H1 (cell line): ENCODE measurements around the gene ANGPTL2. TPM values are rescaled to one million over a fixed set of nuclear protein-coding genes. Genes with fewer than 3 reads are reported as not detected.

Experiments
- CTCF ChIA-PET: fragments of 300-600 bp; sonication (Branson Sonifier 250); formaldehyde crosslinking; loops from one replicate; lab custom pipeline; 2021; ENCODE audit not compliant: partially characterized antibody; lab: Charles Lee
- POLR2A ChIA-PET: fragments of 300-600 bp; sonication (Branson Sonifier 250); formaldehyde crosslinking; loops from one replicate; lab custom pipeline; 2021; ENCODE audit warnings: inconsistent platforms; ENCODE audit not compliant: partially characterized antibody; lab: Charles Lee
- DNase-seq, 2 experiments: peaks; one replicate each; pipeline versions ENCODE4 v3.0.0 to v3.0.0-alpha.2; 2010 to 2022; ENCODE audit warnings: low spot score in 2 of 2, low read depth in 1 of 2, mixed read lengths in 1 of 2
- FAIRE-seq: peaks from 2 replicates; lab custom pipeline; 2011; peaks lifted over from hg19 to GRCh38; lab: Jason Lieb, UNC
- H2AFZ ChIP-seq: 2 replicates; pipeline ENCODE4 v1.8.1; 2012; ENCODE audit warnings: low read length, inconsistent platforms
- H2AK5ac ChIP-seq: 2 replicates; pipeline ENCODE4 v1.6.1; 2013; ENCODE audit warnings: low read depth, low read length
- H2BK120ac ChIP-seq: replicated peaks from 2 replicates; pipeline ENCODE3; 2013; ENCODE audit warnings: low read depth, low read length, inconsistent platforms
- H2BK12ac ChIP-seq: 2 replicates; pipeline ENCODE4 v1.6.1; 2013; ENCODE audit warnings: low read depth, low read length
- H2BK15ac ChIP-seq: 2 replicates; pipeline ENCODE4 v1.6.1; 2013; ENCODE audit warnings: low read length
- H2BK20ac ChIP-seq: 2 replicates; pipeline ENCODE4 v1.6.1; 2013; ENCODE audit warnings: low read length
- H2BK5ac ChIP-seq: 2 replicates; pipeline ENCODE4 v1.6.1; 2013; ENCODE audit warnings: low read depth, low read length
- H3K14ac ChIP-seq: 2 replicates; pipeline ENCODE4 v1.6.1; 2013; ENCODE audit warnings: inconsistent platforms; ENCODE audit not compliant: insufficient read length
- H3K18ac ChIP-seq: 2 replicates; pipeline ENCODE4 v1.6.1; 2013; ENCODE audit warnings: low read length; ENCODE audit errors: extremely low read depth
- H3K23ac ChIP-seq: 2 replicates; pipeline ENCODE4 v1.6.1; 2013; ENCODE audit warnings: inconsistent platforms; ENCODE audit not compliant: insufficient read length
- H3K23me2 ChIP-seq: 2 replicates; pipeline ENCODE4 v1.6.1; 2013; ENCODE audit warnings: low read depth, low read length
- H3K27ac ChIP-seq: 2 replicates; pipeline ENCODE4 v1.6.1; 2011; ENCODE audit warnings: low read depth, low read length, inconsistent platforms
- H3K27me3 ChIP-seq, 4 experiments: replicated peaks in 1 of 4; 1 replicate in 1 of 4; 2 replicates in 3 of 4; pipeline versions ENCODE4 v1.6.1 to v1.8.1; 2011 to 2013; ENCODE audit warnings: low read length in 3 of 4, mild to moderate bottlenecking in 3 of 4, inconsistent platforms in 2 of 4, mixed read lengths in 2 of 4, moderate library complexity in 1 of 4; ENCODE audit not compliant: control insufficient read depth in 3 of 4, insufficient read depth in 3 of 4; ENCODE audit errors: extremely low read depth in 1 of 4
- H3K36me3 ChIP-seq, 4 experiments: 2 replicates each; pipeline versions ENCODE4 v1.6.1 to v1.8.1; 2011 to 2013; ENCODE audit warnings: mild to moderate bottlenecking in 4 of 4, low read length in 3 of 4, moderate library complexity in 2 of 4, control low read depth in 1 of 4, inconsistent platforms in 1 of 4; ENCODE audit not compliant: insufficient read depth in 4 of 4, control insufficient read depth in 2 of 4
- H3K4ac ChIP-seq: replicated peaks from 2 replicates; pipeline ENCODE3; 2013; ENCODE audit warnings: low read length, low read depth, mixed read lengths, inconsistent platforms; ENCODE audit not compliant: insufficient read length
- H3K4me1 ChIP-seq, 4 experiments: replicated peaks in 1 of 4; 1 replicate in 1 of 4; 2 replicates in 3 of 4; pipeline versions ENCODE4 v1.6.1 to v1.8.1; 2011 to 2013; ENCODE audit warnings: low read length in 3 of 4, inconsistent platforms in 2 of 4, mixed read lengths in 1 of 4; ENCODE audit not compliant: insufficient read depth in 4 of 4, control insufficient read depth in 3 of 4
- H3K4me2 ChIP-seq, 2 experiments: 2 replicates each; pipeline versions ENCODE4 v1.6.1 to v1.8.1; 2011 to 2013; ENCODE audit warnings: low read depth in 2 of 2, low read length in 2 of 2, control low read depth in 1 of 2, inconsistent platforms in 1 of 2, mild to moderate bottlenecking in 1 of 2; ENCODE audit not compliant: insufficient read depth in 1 of 2
- H3K4me3 ChIP-seq, 4 experiments: fragments of 200-600, 300-600 bp in 1 of 4; sonication (generic), shearing (Covaris generic), sonication (Bioruptor Twin) in 1 of 4; 2 replicates each; pipeline versions ENCODE4 v1.5.1 to v1.8.1; 2011 to 2016; ENCODE audit warnings: low read length in 4 of 4, low read depth in 3 of 4, control low read depth in 2 of 4, inconsistent platforms in 2 of 4, mild to moderate bottlenecking in 2 of 4, mixed read lengths in 1 of 4, moderate library complexity in 1 of 4; ENCODE audit not compliant: insufficient read depth in 2 of 4; ENCODE audit errors: extremely low read depth in 1 of 4
- H3K56ac ChIP-seq: replicated peaks from 2 replicates; pipeline ENCODE3; 2013; ENCODE audit warnings: low read depth, mild to moderate bottlenecking, mixed read lengths, low read length, inconsistent platforms; ENCODE audit not compliant: insufficient read length
- H3K79me1 ChIP-seq: 2 replicates; pipeline ENCODE4 v1.6.1; 2013; ENCODE audit warnings: low read depth, low read length, control low read depth
- H3K79me2 ChIP-seq, 2 experiments: 2 replicates each; pipeline versions ENCODE4 v1.6.1 to v1.8.1; 2012 to 2013; ENCODE audit warnings: low read length in 2 of 2, mild to moderate bottlenecking in 2 of 2, inconsistent platforms in 1 of 2; ENCODE audit not compliant: insufficient read depth in 2 of 2, control insufficient read depth in 1 of 2
- H3K9ac ChIP-seq, 4 experiments: replicated peaks in 1 of 4; 1 replicate in 1 of 4; 2 replicates in 3 of 4; pipeline versions ENCODE4 v1.6.1 to v1.8.1; 2011 to 2013; ENCODE audit warnings: low read depth in 3 of 4, low read length in 3 of 4, control low read depth in 2 of 4, mild to moderate bottlenecking in 2 of 4, moderate library complexity in 2 of 4, inconsistent platforms in 1 of 4; ENCODE audit errors: extremely low read depth in 1 of 4
- H3K9me3 ChIP-seq, 2 experiments: 2 replicates each; pipeline versions ENCODE4 v1.6.1 to v1.8.1; 2012 to 2013; ENCODE audit warnings: mild to moderate bottlenecking in 2 of 2, moderate library complexity in 2 of 2, control low read depth in 1 of 2, inconsistent platforms in 1 of 2, low read depth in 1 of 2, low read length in 1 of 2, mixed read lengths in 1 of 2; ENCODE audit not compliant: insufficient read depth in 2 of 2
- H4K20me1 ChIP-seq, 2 experiments: replicated peaks in 1 of 2; 2 replicates each; pipeline versions ENCODE3 to v1.8.1; 2011 to 2013; ENCODE audit warnings: inconsistent platforms in 2 of 2, low read length in 2 of 2, mild to moderate bottlenecking in 1 of 2; ENCODE audit not compliant: insufficient read depth in 2 of 2, control insufficient read depth in 1 of 2
- H4K5ac ChIP-seq: 2 replicates; pipeline ENCODE4 v1.6.1; 2013; ENCODE audit warnings: low read length, low read depth, mixed read lengths, inconsistent platforms; ENCODE audit not compliant: insufficient read length
- H4K8ac ChIP-seq: 2 replicates; pipeline ENCODE4 v1.8.0; 2013; ENCODE audit warnings: mild to moderate bottlenecking, moderate library complexity, low read length, inconsistent platforms; ENCODE audit not compliant: insufficient read depth; ENCODE audit errors: extremely low read depth
- H4K91ac ChIP-seq: replicated peaks from 2 replicates; pipeline ENCODE3; 2013; ENCODE audit warnings: low read length, mixed read lengths, inconsistent platforms; ENCODE audit not compliant: insufficient read length
- KDM1A ChIP-seq: fragments of 200-600, 300-600 bp; sonication (generic); IDR thresholded peaks from 2 replicates; pipeline ENCODE4 v1.7.1; 2016; ENCODE audit warnings: mild to moderate bottlenecking, low read length, borderline replicate concordance
- SP2 ChIP-seq: IDR thresholded peaks from 2 replicates; pipeline ENCODE4 v1.6.1; 2012; ENCODE audit warnings: mild to moderate bottlenecking, low read length, inconsistent platforms
- TAF1 ChIP-seq: IDR thresholded peaks from 2 replicates; pipeline ENCODE4 v1.6.1; 2011; ENCODE audit warnings: mild to moderate bottlenecking, low read depth, low read length
- WGBS, 2 experiments: shearing (Covaris generic) in 1 of 2; methylation state at CpG; one replicate each; pipeline versions ENCODE4 v1.1.6 to v1.1.7; 2013 to 2015; ENCODE audit warnings: low lambda C conversion rate in 2 of 2, mixed read lengths in 2 of 2, inconsistent platforms in 1 of 2, low coverage in 1 of 2, missing lambda C conversion rate in 1 of 2; ENCODE audit not compliant: insufficient replicate concordance in 2 of 2, insufficient coverage in 1 of 2, insufficient read length in 1 of 2; ENCODE audit errors: extremely low coverage in 1 of 2, missing lambda C conversion rate in 1 of 2; 5-methylcytosine and 5-hydroxymethylcytosine counted together
- polyA plus RNA-seq, 7 experiments: library from polyadenylated mRNA; depleted of rRNA in 3 of 7; stranded (reverse) in 5 of 7; unstranded in 2 of 7; fragments of >200 nt in 5 of 7; fragments of 200-250 nt in 2 of 7; gene quantifications; 1 replicate in 5 of 7; 2 replicates in 1 of 7; 4 replicates in 1 of 7; pipeline versions ENCODE4 v1.2.1 to v1.2.3, GENCODE V29; 2011 to 2013; ENCODE audit warnings: missing spikeins in 2 of 7, mixed read lengths in 2 of 7
- total RNA-seq: library from RNA; stranded (reverse); fragmentation: NEBNext Ultra II Directional; extraction: Animal tissue kit (Norgen Biotek cat#: 25700); gene quantifications from 2 replicates; pipeline ENCODE4 v1.2.1, GENCODE V29; 2021

The ANGPTL2 gene
- total and polyA plus RNA-seq, 2 of the 8 experiments (the other 6 are each of a cell fraction or from before 2014, with no cell fraction given) = 9.0 to 10.6 TPM

DNA sequence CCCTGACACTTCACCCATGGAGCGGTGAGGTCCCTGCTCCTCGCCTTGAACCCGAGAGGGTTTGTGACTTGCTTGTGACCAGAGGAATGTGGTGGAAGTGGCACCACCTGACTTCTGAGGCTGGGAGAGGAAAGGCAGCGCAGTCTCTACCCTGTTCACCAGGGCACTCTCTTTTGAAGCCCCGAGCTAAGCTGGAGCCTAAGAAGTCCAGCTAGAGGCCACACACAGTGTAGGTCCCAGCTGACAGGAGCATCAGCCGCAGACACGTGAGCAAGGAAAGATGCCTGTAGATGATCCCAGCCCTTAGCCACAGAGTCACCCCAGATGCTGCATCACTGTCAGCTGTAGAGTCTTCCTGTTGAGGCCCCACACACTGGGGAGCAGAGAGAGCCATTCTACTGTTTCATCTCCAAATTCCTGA lies 1.7 kb upstream of the ANGPTL2 start:
- no peaks in the 10 kb centered on the region; a peak in 2 of 7 replicates for H3K27me3 ChIP-seq
- FAIRE-seq = no peak
- CTCF ChIA-PET = interaction anchor here (0.9 to 2.3 kb wide), 6 partner anchors 9 to 182 kb away, joined by 3 to 14 read pairs (median 4); no protein-coding TSS in a partner anchor

More for the DNA sequence above, 1.7 kb upstream of the ANGPTL2 start:
- no peak overlapping the region for H2BK5ac ChIP-seq
- no peaks in the 10 kb centered on the region for H3K79me1 ChIP-seq
- no peak overlapping the region for H3K27ac ChIP-seq
- no peak overlapping the region for H3K56ac ChIP-seq
- no peak overlapping the region for H3K4ac ChIP-seq
- WGBS, 2 experiments = 90% methylated on average over 7 of the region's 7 CpGs; no CpG with 5 or more reads in 1 of the 2 experiments
- H2AK5ac ChIP-seq = no peak overlapping the region; the same call in 1 of the 2 replicates
- no peaks in the 10 kb centered on the region; a peak in 1 of 8 replicates for H3K36me3 ChIP-seq
- peaks cover 2 to 6% of the 10 kb centered on the region in 2 experiments for H4K20me1 ChIP-seq
- no peak overlapping the region for H2BK20ac ChIP-seq
- DNase-seq = no peak
- no peak overlapping the region for H3K9ac ChIP-seq
- no peak overlapping the region for H2BK15ac ChIP-seq
- POLR2A ChIA-PET = interaction anchor here (2.6 to 3.1 kb wide), 2 partner anchors 9 to 12 kb away, joined by 12 to 15 read pairs; no protein-coding TSS in a partner anchor
- 0 out of 2 replicates have a peak overlapping the region, but pooled peaks have one; percentile 52 for H2BK12ac ChIP-seq
- no peak overlapping the region for H2AFZ ChIP-seq
- no peak overlapping the region for H3K14ac ChIP-seq
- peaks cover 13% of the 10 kb centered on the region for H3K23me2 ChIP-seq
- no peaks in the 10 kb centered on the region for H3K9me3 ChIP-seq
- no peak overlapping the region for H4K8ac ChIP-seq
- no peak overlapping the region for H4K5ac ChIP-seq
- no peak overlapping the region for H2BK120ac ChIP-seq
- no peak overlapping the region for H3K23ac ChIP-seq
- TF ChIP-seq KDM1A = no peak
- TF ChIP-seq TAF1 = no peak
- no peak for TF ChIP-seq SP2
- TF ChIP-seq, all 59 proteins: peak for 0
- Histone ChIP-seq H3K4me3 (no peak overlapping the region), H3K18ac (no peak overlapping the region), H3K4me1 (peaks cover 8 to 17% (median 11%) of the 10 kb centered on the region in 4 experiments), H3K4me2 (no peak overlapping the region; a peak in 1 of 4 replicates), H4K91ac (no peak overlapping the region), H3K79me2 (peaks cover 0 to 4% of the 10 kb centered on the region in 2 experiments; a peak in 1 of 4 replicates)
